NAMALWA (cell line): ENCODE data around the gene ELOVL3.

Experiments used
- DNase-seq: peaks from one replicate; pipeline ENCODE4 v3.0.0-alpha.2; 2015; ENCODE audit warnings: low spot score

Gene ELOVL3

DNA sequence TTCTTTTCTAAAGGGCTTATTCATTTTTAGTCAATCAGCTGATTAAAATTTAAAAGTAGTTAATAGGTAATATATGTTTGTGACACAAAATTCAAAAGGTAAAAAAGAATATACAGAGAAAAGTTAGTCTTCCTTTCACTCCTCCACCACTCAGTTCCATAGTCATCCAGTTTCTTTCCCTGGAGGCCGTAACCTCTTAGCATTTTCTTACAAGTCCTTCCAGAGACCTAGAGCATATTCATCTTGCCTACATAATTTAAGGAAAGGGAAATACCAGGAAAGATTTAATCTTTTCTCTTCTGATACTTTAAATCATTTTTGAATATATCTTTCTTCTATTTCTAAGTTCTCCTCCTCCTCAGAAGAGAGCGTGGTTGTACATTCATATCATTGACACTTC lies 29.3 kb downstream of the ELOVL3 start:
- no peak for DNase-seq

DNA sequence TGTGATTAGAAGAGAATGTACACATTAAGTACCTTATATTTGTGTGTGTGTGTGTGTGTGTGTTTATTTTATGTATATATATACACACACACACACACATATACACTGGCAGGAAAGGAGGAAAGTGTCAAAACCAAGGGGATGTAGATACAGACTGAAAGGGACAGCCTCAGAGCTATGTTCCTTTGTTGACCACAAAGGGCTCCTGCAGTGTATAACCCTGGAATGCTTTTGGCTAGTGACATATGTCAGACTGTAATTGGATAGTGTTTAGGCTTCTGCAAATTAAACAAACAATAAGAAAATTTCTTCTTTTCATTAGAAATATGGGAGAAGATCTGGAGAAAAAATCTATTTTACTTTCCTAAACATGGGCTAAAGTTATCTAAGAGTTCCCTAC lies 35.1 kb downstream of the ELOVL3 start:
- DNase-seq = no peak

DNA sequence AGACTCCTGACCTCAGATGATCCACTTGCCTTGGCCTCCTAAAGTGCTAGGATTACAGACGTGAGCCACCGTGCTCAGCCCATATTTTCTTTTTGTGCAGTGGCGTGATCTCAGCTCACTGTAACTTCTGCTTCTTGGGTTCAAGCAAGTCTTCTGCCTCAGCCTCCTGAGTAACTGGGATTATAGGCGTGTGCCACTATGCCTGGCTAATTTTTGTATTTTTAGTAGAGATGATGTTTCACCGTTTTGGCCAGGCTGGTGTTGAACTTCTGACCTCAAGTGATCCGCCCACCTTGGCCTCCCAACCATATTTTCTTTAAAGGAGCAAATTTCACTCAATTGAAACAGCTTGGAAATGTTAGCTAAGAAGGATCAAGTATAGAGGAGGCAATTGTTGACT lies 35.7 kb downstream of the ELOVL3 start:
- DNase-seq = no peak

DNA sequence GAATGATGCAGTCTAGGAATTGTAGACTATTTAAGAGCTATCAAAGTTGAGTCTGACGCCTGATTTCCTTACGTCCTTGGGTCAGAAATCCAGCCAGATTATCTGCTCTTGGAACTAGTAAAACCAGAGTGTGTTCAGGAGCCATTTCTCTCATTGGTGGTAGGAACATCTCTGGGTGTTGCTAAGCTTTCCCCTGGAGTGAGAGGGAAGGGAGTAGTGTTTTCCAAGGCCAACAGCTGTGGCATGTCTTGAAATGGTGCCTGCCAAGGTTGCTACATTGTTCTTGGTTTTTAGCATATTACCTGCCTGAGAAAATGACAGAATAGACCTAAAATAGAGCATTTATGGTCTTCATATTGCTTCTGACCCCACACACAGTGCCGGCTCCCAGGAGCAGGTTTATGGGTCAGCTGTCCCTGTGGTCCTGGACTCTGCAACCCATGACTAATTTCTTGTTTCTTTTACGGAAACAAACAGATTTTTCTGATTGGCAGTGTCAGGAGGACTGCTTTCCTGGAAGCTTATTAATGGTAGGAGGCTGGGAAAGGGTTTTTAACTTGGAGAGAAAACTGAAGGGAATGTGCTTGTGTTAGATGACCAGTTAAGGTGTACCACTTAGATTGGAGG lies 36.8 kb downstream of the ELOVL3 start:
- no peak for DNase-seq

DNA sequence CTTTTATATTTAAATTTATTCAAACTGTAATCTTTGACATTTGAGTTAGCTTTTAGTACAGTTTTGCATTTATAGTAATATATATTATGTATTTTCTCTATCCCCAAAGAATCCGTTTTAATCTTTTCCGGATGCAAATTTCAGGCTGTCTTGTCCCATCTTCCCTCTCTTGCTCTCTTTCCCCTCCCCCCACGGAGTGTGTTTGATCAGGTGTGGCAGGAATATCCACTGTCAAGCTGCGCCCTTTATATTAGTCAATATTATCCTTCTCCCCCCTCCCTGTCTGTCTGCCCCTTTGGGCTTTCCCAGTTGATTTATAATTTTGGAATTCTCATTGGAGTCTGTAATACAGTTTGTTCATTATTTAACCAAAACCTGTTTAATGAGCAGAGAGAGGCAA lies 38.3 kb downstream of the ELOVL3 start:
- DNase-seq = no peak

DNA sequence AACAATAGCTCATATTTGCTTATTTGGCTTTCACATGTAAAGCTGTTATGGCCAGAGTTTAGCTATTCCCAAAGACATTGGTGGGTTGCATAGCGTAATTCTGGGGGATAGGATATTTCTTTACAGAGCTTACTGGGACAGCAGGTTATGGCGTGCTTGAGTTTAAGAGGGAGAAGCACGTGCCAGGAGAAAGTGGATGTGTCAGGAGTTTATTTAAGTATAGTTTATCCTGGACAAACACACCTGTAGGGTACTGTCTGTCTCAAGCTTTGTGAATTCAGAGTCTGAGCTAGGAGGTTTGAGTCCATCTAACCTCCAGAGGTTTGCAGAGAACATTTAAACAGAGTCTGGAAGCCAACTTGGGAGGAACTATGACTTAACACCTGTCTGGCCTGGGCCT lies 40.6 kb downstream of the ELOVL3 start:
- DNase-seq = no peak

DNA sequence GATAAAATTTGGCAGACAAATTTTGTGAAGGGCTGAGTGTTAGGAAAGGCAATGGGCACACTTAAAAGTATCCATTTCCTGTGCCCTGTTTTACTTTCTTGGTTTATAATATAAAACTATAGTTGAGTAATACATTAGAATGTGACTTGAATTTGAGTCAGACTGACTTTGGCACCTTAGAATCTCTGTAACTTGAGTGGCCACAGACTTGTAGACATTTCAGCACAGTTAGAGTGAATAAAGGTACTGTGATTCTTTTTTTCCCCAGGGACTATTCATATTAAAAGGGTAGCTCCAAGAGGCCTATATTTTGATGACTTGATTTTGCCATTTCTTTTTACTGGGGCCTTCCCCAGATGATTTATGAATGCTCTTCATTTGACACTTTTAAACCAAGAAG lies 41.6 kb downstream of the ELOVL3 start:
- no peak for DNase-seq

DNA sequence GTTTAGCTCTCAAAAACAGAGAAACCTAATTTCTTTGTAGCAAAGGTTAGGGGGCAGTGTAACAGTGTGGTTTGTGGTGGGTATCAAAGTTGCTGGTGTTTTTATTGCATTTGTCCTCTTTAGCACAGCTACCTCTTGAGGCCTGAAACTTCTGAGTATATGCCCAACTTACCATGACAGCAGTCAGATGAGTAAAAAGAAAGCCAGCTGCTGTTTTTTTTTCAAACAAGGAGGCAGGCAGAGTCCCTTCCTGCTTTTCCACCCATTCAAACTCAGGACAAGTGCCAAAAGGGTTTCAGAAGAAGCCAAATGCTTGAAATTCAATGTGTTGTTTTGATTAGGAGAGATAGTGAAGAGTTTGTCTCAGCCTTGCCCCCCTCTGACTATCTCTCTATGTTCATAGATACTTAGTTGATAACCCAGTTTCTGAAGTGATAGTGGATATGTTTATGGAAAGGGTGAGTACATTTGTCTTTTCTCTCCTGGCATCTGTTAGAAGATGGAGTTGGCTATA lies 42.3 kb downstream of the ELOVL3 start:
- DNase-seq = no peak

DNA sequence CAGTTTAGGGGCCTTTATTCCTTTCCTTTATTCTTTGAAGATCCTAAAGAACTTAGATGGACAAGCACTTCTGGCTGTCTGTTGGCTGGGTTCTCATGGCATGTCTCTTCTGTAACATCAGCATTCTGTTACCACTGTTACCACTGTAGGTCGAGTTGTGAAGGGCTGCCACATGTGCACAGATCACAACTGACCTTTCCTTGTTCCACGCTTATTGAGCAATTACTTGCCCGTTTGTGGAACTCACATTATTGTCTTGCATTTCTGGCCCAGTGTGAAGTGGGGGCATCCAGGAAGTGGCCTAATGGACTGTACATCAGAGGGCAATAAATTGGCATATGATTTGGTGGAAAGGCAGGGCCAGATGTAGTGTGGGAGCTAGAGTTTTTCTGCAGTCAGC lies 42.9 kb downstream of the ELOVL3 start:
- DNase-seq = no peak

DNA sequence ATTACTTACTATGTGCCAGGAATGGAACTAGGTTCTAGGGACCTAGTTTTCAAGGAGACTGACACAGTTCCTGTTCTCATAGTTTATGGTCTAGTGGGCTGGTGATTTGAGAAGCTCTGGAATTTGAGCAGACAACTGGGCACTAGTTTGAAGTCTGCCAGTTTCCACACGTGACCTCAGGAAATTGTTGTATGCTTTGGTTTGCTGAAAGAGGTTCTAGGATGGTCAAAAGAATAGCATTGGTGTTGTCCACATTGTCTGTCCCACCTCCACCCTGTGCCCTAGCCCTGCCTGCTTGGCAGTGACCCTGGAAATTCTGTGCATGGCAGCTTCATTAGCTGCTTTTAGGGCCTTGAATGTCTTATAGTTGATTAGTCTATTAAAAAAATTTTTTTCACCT lies 48.0 kb downstream of the ELOVL3 start:
- DNase-seq = no peak

DNA sequence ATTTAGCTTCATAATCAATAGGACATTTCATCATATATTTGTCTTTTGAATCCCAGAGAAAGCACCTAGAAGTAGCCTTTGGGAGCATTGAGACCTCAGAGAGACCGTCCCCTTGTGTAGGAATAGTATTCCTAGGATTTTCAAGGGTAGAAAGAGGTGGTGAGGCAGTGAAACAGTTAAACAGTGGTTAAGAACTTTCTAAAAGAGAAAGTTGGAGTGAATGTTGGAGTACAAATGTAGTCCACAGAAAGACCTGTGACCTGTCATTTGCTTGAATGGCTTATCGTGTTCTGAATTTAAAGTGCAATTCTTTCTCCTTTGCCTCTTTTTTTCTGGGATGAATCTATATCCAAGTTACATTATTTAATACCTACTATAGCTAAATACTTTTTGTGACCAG lies 49.2 kb downstream of the ELOVL3 start:
- no peak for DNase-seq

DNA sequence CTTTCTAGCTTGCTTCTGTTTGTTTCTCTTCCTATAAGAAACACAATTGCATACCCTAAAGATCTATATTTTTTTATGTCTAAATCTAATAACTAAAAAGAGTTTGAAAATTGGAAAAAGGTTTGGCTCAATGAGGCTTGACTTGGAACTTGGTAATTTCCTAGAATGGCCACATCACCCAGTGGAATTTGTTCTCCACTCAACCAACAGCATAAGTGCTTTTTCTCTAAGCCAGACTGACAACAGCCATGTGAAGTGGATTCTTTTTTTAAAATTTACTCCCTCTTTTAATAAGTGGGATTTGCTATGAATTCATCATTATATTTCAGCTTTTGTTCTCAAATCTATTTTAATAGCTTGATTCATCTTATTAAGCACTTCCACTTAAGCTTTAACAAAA lies 53.0 kb downstream of the ELOVL3 start:
- DNase-seq = no peak
